CD8-positive, alpha-beta memory T cell (primary cell): ENCODE data around the gene EXOC6B. TPM values are rescaled to one million over a fixed set of nuclear protein-coding genes. Genes with fewer than 3 reads are reported as not detected.

ENCODE experiments used
- CTCF ChIA-PET: fragments of 350-600 bp; sonication (Branson Sonifier 250); formaldehyde crosslinking; loops from one replicate; lab custom pipeline; 2021; ENCODE audit warnings: antibody characterized with exemption; lab: Charles Lee
- POLR2A ChIA-PET: fragments of 350-600 bp; sonication (Branson Sonifier 250); formaldehyde crosslinking; loops from one replicate; lab custom pipeline; 2021; ENCODE audit warnings: antibody characterized with exemption; lab: Charles Lee
- DNase-seq, 5 donors: peaks; one replicate each; pipeline versions ENCODE4 v3.0.0 to v3.0.0-alpha.2; 2020 to 2022; ENCODE audit warnings: mixed read lengths in 1 of 5
- H3K27ac ChIP-seq: one replicate; pipeline ENCODE4 v1.7.0; 2013; ENCODE audit warnings: low read depth, mild to moderate bottlenecking, low read length, moderate library complexity
- H3K27me3 ChIP-seq: 2 replicates; pipeline ENCODE4 v1.7.0; 2013; ENCODE audit warnings: low read length, mild to moderate bottlenecking; ENCODE audit not compliant: insufficient read depth, poor library complexity, severe bottlenecking
- H3K36me3 ChIP-seq: 2 replicates; pipeline ENCODE4 v1.7.0; 2013; ENCODE audit warnings: mild to moderate bottlenecking, low read length, moderate library complexity; ENCODE audit not compliant: insufficient read depth
- H3K4me1 ChIP-seq: 2 replicates; pipeline ENCODE4 v1.7.0; 2013; ENCODE audit warnings: mild to moderate bottlenecking, low read length, moderate library complexity; ENCODE audit not compliant: insufficient read depth
- H3K4me3 ChIP-seq: 2 replicates; pipeline ENCODE4 v1.7.0; 2013; ENCODE audit warnings: mild to moderate bottlenecking, low read length
- H3K9me3 ChIP-seq: 2 replicates; pipeline ENCODE4 v1.7.0; 2013; ENCODE audit warnings: mild to moderate bottlenecking, low read length
- H3K27ac Mint-ChIP-seq, 8 donors: one replicate each; pipeline ENCODE4 v1.8.0; 2020 to 2021; ENCODE audit warnings: mixed read lengths in 8 of 8, mild to moderate bottlenecking in 6 of 8, inconsistent platforms in 3 of 8, moderate library complexity in 3 of 8
- H3K27me3 Mint-ChIP-seq, 2 donors: one replicate each; pipeline ENCODE4 v1.8.0; 2020 to 2021; ENCODE audit warnings: mixed read lengths in 2 of 2, mild to moderate bottlenecking in 1 of 2, moderate library complexity in 1 of 2
- H3K36me3 Mint-ChIP-seq, 3 donors: one replicate each; pipeline ENCODE4 v1.8.0; 2020 to 2021; ENCODE audit warnings: mixed read lengths in 3 of 3, inconsistent platforms in 1 of 3, mild to moderate bottlenecking in 1 of 3
- H3K4me1 Mint-ChIP-seq, 3 donors: one replicate each; pipeline ENCODE4 v1.8.0; 2020 to 2021; ENCODE audit warnings: mixed read lengths in 3 of 3, inconsistent platforms in 1 of 3, mild to moderate bottlenecking in 1 of 3
- H3K4me3 Mint-ChIP-seq, 7 donors: one replicate each; pipeline ENCODE4 v1.8.0; 2020 to 2021; ENCODE audit warnings: mixed read lengths in 7 of 7, mild to moderate bottlenecking in 6 of 7, moderate library complexity in 4 of 7, inconsistent platforms in 2 of 7
- H3K9me3 Mint-ChIP-seq, 5 donors: one replicate each; pipeline ENCODE4 v1.8.0; 2020 to 2022; ENCODE audit warnings: mixed read lengths in 5 of 5, mild to moderate bottlenecking in 3 of 5, moderate library complexity in 2 of 5, inconsistent platforms in 1 of 5
- polyA plus RNA-seq: library from polyadenylated mRNA; unstranded; fragments of 300-500 nt; fragmentation: Illumina TruSeq; gene quantifications from one replicate; pipeline ENCODE4 v1.2.3, GENCODE V29; 2021
- total RNA-seq, 2 experiments: library from RNA; stranded (reverse); gene quantifications; one replicate each; pipeline ENCODE4 v1.2.3, GENCODE V29; 2021

Gene EXOC6B
- total and polyA plus RNA-seq, 3 experiments from 2014 or later, result 2.1 to 9.4 (median 7.1) TPM

GRCh38 chr2:72759755-72760154, 66.1 kb downstream of the EXOC6B start:
- H3K9me3 ChIP-seq, result peaks cover 4% of the 10 kb centered on the region
- H3K4me1 ChIP-seq, result no peaks in the 10 kb centered on the region
- Mint-ChIP-seq H3K27me3 (no peaks in the 10 kb centered on the region), H3K4me3 (no peak overlapping the region), H3K9me3 (peaks cover 5 to 26% (median 20%) of the 10 kb centered on the region in 5 donors), H3K4me1 (no peaks in the 10 kb centered on the region), H3K36me3 (peaks cover 7 to 40% (median 19%) of the 10 kb centered on the region in 3 donors), H3K27ac (no peak overlapping the region)
- POLR2A ChIA-PET, result no interaction called here
- CTCF ChIA-PET, result no interaction called here
- DNase-seq, result no peak
- H3K36me3 ChIP-seq, result no peaks in the 10 kb centered on the region
- no peak overlapping the region for H3K27ac ChIP-seq
- no peaks in the 10 kb centered on the region for H3K27me3 ChIP-seq
- no peak overlapping the region for H3K4me3 ChIP-seq

GRCh38 chr2:72757177-72757775, 68.6 kb downstream of the EXOC6B start:
- POLR2A ChIA-PET, result no interaction called here
- H3K36me3 Mint-ChIP-seq, result peaks cover 6 to 24% (median 13%) of the 10 kb centered on the region in 3 donors
- peaks cover 5 to 13% (median 10%) of the 10 kb centered on the region in 5 donors for H3K9me3 Mint-ChIP-seq
- Histone ChIP-seq H3K4me3 (no peak overlapping the region), H3K27ac (no peak overlapping the region), H3K9me3 (peaks cover 3% of the 10 kb centered on the region), H3K36me3 (no peaks in the 10 kb centered on the region), H3K27me3 (no peaks in the 10 kb centered on the region), H3K4me1 (no peaks in the 10 kb centered on the region)
- DNase-seq, result no peak
- no peaks in the 10 kb centered on the region for H3K4me1 Mint-ChIP-seq
- no peak overlapping the region for H3K27ac Mint-ChIP-seq
- CTCF ChIA-PET, result no interaction called here
- H3K27me3 Mint-ChIP-seq, result no peaks in the 10 kb centered on the region
- H3K4me3 Mint-ChIP-seq, result no peak overlapping the region

- peaks cover 0 to 5% (median 0%) of the 10 kb centered on the region in 5 donors for H3K9me3 Mint-ChIP-seq
- no peaks in the 10 kb centered on the region for H3K27me3 Mint-ChIP-seq
- POLR2A ChIA-PET, result no interaction called here
- Histone ChIP-seq H3K4me1 (no peaks in the 10 kb centered on the region), H3K27me3 (no peaks in the 10 kb centered on the region), H3K27ac (no peak overlapping the region), H3K9me3 (no peaks in the 10 kb centered on the region), H3K36me3 (no peaks in the 10 kb centered on the region), H3K4me3 (no peak overlapping the region)
- H3K27ac Mint-ChIP-seq, result peak overlapping the region in 1 of 8 donors; percentile 36
- no peak overlapping the region for H3K4me3 Mint-ChIP-seq
- CTCF ChIA-PET, result interaction anchor here (0.9 kb wide), 1 partner anchor 10 kb away, joined by 3 read pairs; no protein-coding TSS in a partner anchor
- no peak for DNase-seq
- H3K36me3 Mint-ChIP-seq, result peaks cover 2 to 14% (median 8%) of the 10 kb centered on the region in 3 donors
- H3K4me1 Mint-ChIP-seq, result no peaks in the 10 kb centered on the region
Observed at GRCh38 chr2:72755647-72756423, 70.0 kb downstream of the EXOC6B start.

GRCh38 chr2:72754628-72755320, 71.1 kb downstream of the EXOC6B start:
- Histone ChIP-seq H3K36me3 (no peaks in the 10 kb centered on the region), H3K27ac (no peak overlapping the region), H3K4me1 (no peaks in the 10 kb centered on the region), H3K9me3 (no peaks in the 10 kb centered on the region), H3K4me3 (no peak overlapping the region), H3K27me3 (no peaks in the 10 kb centered on the region)
- H3K36me3 Mint-ChIP-seq, result peaks cover 0 to 5% (median 2%) of the 10 kb centered on the region in 3 donors
- no peak for DNase-seq
- CTCF ChIA-PET, result interaction anchor here (0.9 to 1.4 kb wide), 2 partner anchors 9 to 831 kb away, joined by 3 to 4 read pairs; no protein-coding TSS in a partner anchor
- no peaks in the 10 kb centered on the region for H3K9me3 Mint-ChIP-seq
- no peaks in the 10 kb centered on the region for H3K4me1 Mint-ChIP-seq
- no peak overlapping the region for H3K27ac Mint-ChIP-seq
- POLR2A ChIA-PET, result no interaction called here
- H3K4me3 Mint-ChIP-seq, result no peak overlapping the region
- H3K27me3 Mint-ChIP-seq, result no peaks in the 10 kb centered on the region

- Histone ChIP-seq H3K36me3 (no peaks in the 10 kb centered on the region), H3K4me1 (no peaks in the 10 kb centered on the region), H3K9me3 (no peaks in the 10 kb centered on the region), H3K27ac (no peak overlapping the region), H3K4me3 (no peak overlapping the region), H3K27me3 (no peaks in the 10 kb centered on the region)
- DNase-seq, result no peak
- Mint-ChIP-seq H3K36me3 (no peaks in the 10 kb centered on the region), H3K4me3 (no peak overlapping the region), H3K4me1 (no peaks in the 10 kb centered on the region), H3K27ac (no peak overlapping the region), H3K27me3 (no peaks in the 10 kb centered on the region), H3K9me3 (no peaks in the 10 kb centered on the region)
- ChIA-PET CTCF (no interaction called here), POLR2A (no interaction called here)
Observed at GRCh38 chr2:72750977-72751639, 74.7 kb downstream of the EXOC6B start.

- CTCF ChIA-PET, result no interaction called here
- Histone ChIP-seq H3K27ac (no peak overlapping the region), H3K36me3 (no peaks in the 10 kb centered on the region), H3K4me1 (no peaks in the 10 kb centered on the region), H3K4me3 (no peak overlapping the region), H3K9me3 (no peaks in the 10 kb centered on the region), H3K27me3 (no peaks in the 10 kb centered on the region)
- Mint-ChIP-seq H3K36me3 (no peaks in the 10 kb centered on the region), H3K4me3 (no peak overlapping the region), H3K27ac (no peak overlapping the region), H3K4me1 (no peaks in the 10 kb centered on the region), H3K27me3 (no peaks in the 10 kb centered on the region), H3K9me3 (no peaks in the 10 kb centered on the region)
- POLR2A ChIA-PET, result no interaction called here
- no peak for DNase-seq
Observed at GRCh38 chr2:72750466-72750865, 75.4 kb downstream of the EXOC6B start.

- POLR2A ChIA-PET, result no interaction called here
- no peaks in the 10 kb centered on the region for H3K4me1 ChIP-seq
- Mint-ChIP-seq H3K27ac (no peak overlapping the region), H3K9me3 (no peaks in the 10 kb centered on the region), H3K36me3 (no peaks in the 10 kb centered on the region), H3K4me1 (no peaks in the 10 kb centered on the region), H3K27me3 (no peaks in the 10 kb centered on the region), H3K4me3 (no peak overlapping the region)
- H3K27me3 ChIP-seq, result no peaks in the 10 kb centered on the region
- DNase-seq, result no peak
- no peak overlapping the region for H3K4me3 ChIP-seq
- H3K36me3 ChIP-seq, result no peaks in the 10 kb centered on the region
- H3K9me3 ChIP-seq, result no peaks in the 10 kb centered on the region
- no peak overlapping the region for H3K27ac ChIP-seq
- CTCF ChIA-PET, result interaction anchor here (2.3 kb wide), 1 partner anchor 823 kb away, joined by 9 read pairs; no protein-coding TSS in a partner anchor
Observed at GRCh38 chr2:72747344-72747743, 78.5 kb downstream of the EXOC6B start.
